ENCODE results near the gene CORO1A.
"Not testable (repeated sequence)": the region's sequence is repeated elsewhere in the genome, so short reads cannot be mapped to it uniquely, and the experiment has no call there.

CORO1A gene

GRCh38 chr16:30170145-30170544, 13.3 kb upstream of the CORO1A start:
- DNase-seq (ENCODE audit: low spot score), result not testable (repeated sequence)

GRCh38 chr16:30173054-30173453, 10.3 kb upstream of the CORO1A start:
- no peak for DNase-seq (ENCODE audit: low spot score)

GRCh38 chr16:30176876-30177275, 6.5 kb upstream of the CORO1A start:
- not testable (repeated sequence) for DNase-seq (ENCODE audit: low spot score)

GRCh38 chr16:30179195-30179594, 4.2 kb upstream of the CORO1A start:
- no peak for DNase-seq (ENCODE audit: low spot score)

- no peak for DNase-seq (ENCODE audit: low spot score)
Observed at GRCh38 chr16:30179931-30180330, 3.5 kb upstream of the CORO1A start.

GRCh38 chr16:30180741-30181140, 2.7 kb upstream of the CORO1A start:
- DNase-seq (ENCODE audit: low spot score), result no peak

- DNase-seq (ENCODE audit: low spot score), result no peak
Observed at GRCh38 chr16:30184096-30184890, 891 bp downstream of the CORO1A start.

- DNase-seq (ENCODE audit: low spot score), result no peak
Observed at GRCh38 chr16:30184891-30185682, 1.7 kb downstream of the CORO1A start.

GRCh38 chr16:30185683-30186421, 2.5 kb downstream of the CORO1A start:
- DNase-seq (ENCODE audit: low spot score), result no peak

- no peak for DNase-seq (ENCODE audit: low spot score)
Observed at GRCh38 chr16:30186444-30186781, 3.0 kb downstream of the CORO1A start.

- peak; percentile 48 for DNase-seq (ENCODE audit: low spot score)
Observed at GRCh38 chr16:30186782-30187555, 3.6 kb downstream of the CORO1A start.

GRCh38 chr16:30187556-30187865, 4.1 kb downstream of the CORO1A start:
- no peak for DNase-seq (ENCODE audit: low spot score)

- DNase-seq (ENCODE audit: low spot score), result no peak
Observed at GRCh38 chr16:30187971-30188561, 4.7 kb downstream of the CORO1A start.

GRCh38 chr16:30191158-30191557, 7.8 kb downstream of the CORO1A start:
- not testable (repeated sequence) for DNase-seq (ENCODE audit: low spot score)

- DNase-seq (ENCODE audit: low spot score), result not testable (repeated sequence)
Observed at GRCh38 chr16:30193098-30193497, 9.7 kb downstream of the CORO1A start.

- not testable (repeated sequence) for DNase-seq (ENCODE audit: low spot score)
Observed at GRCh38 chr16:30193615-30194014, 10.2 kb downstream of the CORO1A start, which contains the start of the genes BOLA2B and SLX1A. BOLA2B (minus strand) TSS chr16:30193666; CDS start chr16:30193595, 71 bp downstream. SLX1A (plus strand) TSS chr16:30193875; CDS start chr16:30194085, 210 bp downstream.

- DNase-seq (ENCODE audit: low spot score), result not testable (repeated sequence)
Observed at GRCh38 chr16:30194172-30194925, 10.9 kb downstream of the CORO1A start.

GRCh38 chr16:30197001-30197400, 13.6 kb downstream of the CORO1A start:
- not testable (repeated sequence) for DNase-seq (ENCODE audit: low spot score)

- DNase-seq (ENCODE audit: low spot score), result not testable (repeated sequence)
Observed at GRCh38 chr16:30199049-30199448, 15.6 kb downstream of the CORO1A start, which contains the start of gene SULT1A3. SULT1A3 (plus strand) TSS chr16:30199255; CDS start chr16:30200729, 1,474 bp downstream.

- DNase-seq (ENCODE audit: low spot score), result not testable (repeated sequence)
Observed at GRCh38 chr16:30199608-30200343, 16.4 kb downstream of the CORO1A start.
